Skeletal muscle tissue (tissue), 4 donors: Measurements from ENCODE around the gene DENND6B. TPM values are rescaled to one million over a fixed set of nuclear protein-coding genes. Genes with fewer than 3 reads are reported as not detected.

Experiments used
- H3K27ac ChIP-seq: one replicate; pipeline ENCODE4 v1.7.0; 2013; ENCODE audit warnings: mild to moderate bottlenecking, low read depth, low read length, inconsistent platforms
- H3K27me3 ChIP-seq, 3 donors: one replicate each; pipeline ENCODE4 v1.7.0; 2013; ENCODE audit warnings: low read length in 3 of 3; ENCODE audit not compliant: control insufficient read depth in 3 of 3, insufficient read depth in 3 of 3
- H3K36me3 ChIP-seq, 3 donors: one replicate each; pipeline ENCODE4 v1.7.0; 2013; ENCODE audit warnings: low read length in 3 of 3; ENCODE audit not compliant: control insufficient read depth in 3 of 3, insufficient read depth in 3 of 3
- H3K4me1 ChIP-seq, 3 donors: one replicate each; pipeline ENCODE4 v1.7.0; 2013; ENCODE audit warnings: low read length in 3 of 3, mild to moderate bottlenecking in 3 of 3; ENCODE audit not compliant: control insufficient read depth in 3 of 3, insufficient read depth in 3 of 3
- H3K4me3 ChIP-seq, 3 donors: one replicate each; pipeline ENCODE4 v1.7.0; 2013; ENCODE audit warnings: low read length in 3 of 3
- H3K9ac ChIP-seq, 3 donors: one replicate each; pipeline ENCODE4 v1.7.0; 2013; ENCODE audit warnings: low read length in 3 of 3, mild to moderate bottlenecking in 3 of 3, moderate library complexity in 2 of 3, low read depth in 1 of 3
- H3K9me3 ChIP-seq, 3 donors: one replicate each; pipeline ENCODE4 v1.7.0; 2013; ENCODE audit warnings: low read length in 3 of 3; ENCODE audit not compliant: control insufficient read depth in 3 of 3
- total RNA-seq: library from RNA; depleted of rRNA; stranded (reverse); fragments of >200 nt; gene quantifications from one replicate; pipeline ENCODE4 v1.2.3, GENCODE V29; 2014
- donor health status: Osteomylitis.

DENND6B gene
- total RNA-seq, 1 donor from 2014 or later, result 1.0 TPM

DNA sequence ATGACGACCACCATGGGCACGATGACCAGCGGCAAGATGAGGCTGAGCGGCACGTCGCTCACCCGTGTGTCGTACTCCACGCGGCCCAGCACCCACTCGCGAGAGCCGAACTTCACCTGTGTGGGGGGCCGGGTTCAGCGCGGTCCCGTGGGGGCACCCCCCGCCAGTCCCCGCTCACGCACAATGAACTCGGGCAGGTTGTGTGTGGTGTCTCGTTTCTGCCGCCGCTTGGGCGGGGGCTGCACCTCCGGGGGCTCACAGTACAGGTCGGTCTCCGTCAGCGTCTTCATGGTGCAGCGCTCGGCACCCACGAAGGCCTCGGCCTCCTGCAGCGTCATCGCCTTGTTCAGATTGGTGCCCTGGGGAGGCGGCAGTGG lies 45.4 kb downstream of the DENND6B start:
- no peak overlapping the region for H3K27ac ChIP-seq
- H3K9ac ChIP-seq, result no peak overlapping the region
- no peaks in the 10 kb centered on the region for H3K4me1 ChIP-seq
- peaks cover 21 to 38% (median 35%) of the 10 kb centered on the region in 3 donors for H3K36me3 ChIP-seq
- no peaks in the 10 kb centered on the region for H3K27me3 ChIP-seq
- H3K4me3 ChIP-seq, result no peak overlapping the region
- no peaks in the 10 kb centered on the region for H3K9me3 ChIP-seq

DNA sequence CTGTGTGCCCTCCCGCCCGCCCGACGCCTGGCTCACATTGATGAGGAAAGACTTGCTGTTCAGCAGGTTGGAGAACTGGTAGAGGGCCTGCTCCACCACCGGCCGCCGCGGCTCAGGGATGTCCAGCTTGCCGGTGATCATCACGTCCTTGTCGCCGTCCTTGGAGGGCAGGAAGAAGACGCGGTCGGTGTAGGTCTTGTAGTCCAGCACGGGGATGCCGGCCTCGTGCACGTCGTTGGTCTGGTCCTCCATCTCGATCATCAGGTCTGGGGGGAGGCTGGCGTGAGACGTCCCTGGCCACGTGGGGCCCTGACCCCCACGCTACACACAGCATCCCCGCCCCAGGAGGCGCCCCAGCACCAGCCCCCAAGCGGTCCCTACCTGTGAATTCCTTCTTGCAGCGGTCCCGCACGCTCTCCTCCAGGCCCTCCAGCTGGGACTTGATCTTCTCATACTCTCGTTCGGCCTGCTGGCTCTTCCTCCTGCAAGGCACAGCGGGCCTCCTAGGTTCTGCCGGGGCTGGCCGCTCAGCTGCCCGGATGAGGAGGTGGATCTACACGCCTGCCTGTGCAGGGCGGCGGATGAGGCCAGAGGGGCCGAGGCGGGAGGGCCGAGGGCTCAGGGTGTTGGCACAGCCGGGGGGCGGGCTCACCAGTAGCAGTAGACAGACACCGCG lies 46.0 kb downstream of the DENND6B start:
- Histone ChIP-seq H3K4me1 (no peaks in the 10 kb centered on the region), H3K27me3 (no peaks in the 10 kb centered on the region), H3K27ac (no peak overlapping the region), H3K9me3 (no peaks in the 10 kb centered on the region), H3K4me3 (no peak overlapping the region), H3K9ac (no peak overlapping the region), H3K36me3 (peaks cover 18 to 34% (median 30%) of the 10 kb centered on the region in 3 donors)

DNA sequence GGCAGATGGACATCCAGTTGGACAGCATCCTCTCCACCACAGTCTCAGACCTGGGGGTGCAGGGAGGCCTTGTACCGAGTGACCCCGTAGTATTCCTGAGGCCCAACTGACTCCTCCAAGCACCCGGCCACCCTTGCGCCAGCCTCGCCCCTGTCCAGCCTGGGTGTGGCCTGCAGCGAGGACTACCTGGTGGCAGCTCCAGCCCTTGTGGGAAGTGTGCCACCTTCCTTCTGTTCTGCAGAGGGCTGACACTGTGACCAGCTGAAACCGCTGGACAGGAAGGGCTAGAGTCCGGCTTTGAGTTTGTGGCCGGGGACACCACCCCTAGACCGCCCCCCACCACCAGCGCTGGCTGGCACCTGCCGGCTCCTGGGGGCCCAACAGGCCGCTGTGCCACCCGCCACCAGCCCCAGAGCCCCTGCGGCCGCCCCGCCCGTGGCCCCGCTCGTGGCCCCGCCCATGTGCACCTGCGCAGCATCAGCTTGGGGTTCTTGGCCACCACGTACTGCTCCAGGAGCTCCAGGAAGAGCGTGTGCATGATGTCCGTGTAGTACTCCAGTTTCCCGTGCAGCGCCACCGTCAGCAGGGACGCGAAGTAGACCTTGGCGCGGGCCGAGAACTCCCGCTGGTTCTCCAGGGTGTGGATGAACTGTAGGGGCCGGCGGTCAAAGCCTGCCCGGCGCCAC lies 46.6 kb downstream of the DENND6B start:
- Histone ChIP-seq H3K4me1 (no peaks in the 10 kb centered on the region), H3K27ac (no peak overlapping the region), H3K9ac (no peak overlapping the region), H3K4me3 (no peak overlapping the region), H3K27me3 (no peaks in the 10 kb centered on the region), H3K9me3 (no peaks in the 10 kb centered on the region), H3K36me3 (peaks cover 18 to 32% (median 28%) of the 10 kb centered on the region in 3 donors)

DNA sequence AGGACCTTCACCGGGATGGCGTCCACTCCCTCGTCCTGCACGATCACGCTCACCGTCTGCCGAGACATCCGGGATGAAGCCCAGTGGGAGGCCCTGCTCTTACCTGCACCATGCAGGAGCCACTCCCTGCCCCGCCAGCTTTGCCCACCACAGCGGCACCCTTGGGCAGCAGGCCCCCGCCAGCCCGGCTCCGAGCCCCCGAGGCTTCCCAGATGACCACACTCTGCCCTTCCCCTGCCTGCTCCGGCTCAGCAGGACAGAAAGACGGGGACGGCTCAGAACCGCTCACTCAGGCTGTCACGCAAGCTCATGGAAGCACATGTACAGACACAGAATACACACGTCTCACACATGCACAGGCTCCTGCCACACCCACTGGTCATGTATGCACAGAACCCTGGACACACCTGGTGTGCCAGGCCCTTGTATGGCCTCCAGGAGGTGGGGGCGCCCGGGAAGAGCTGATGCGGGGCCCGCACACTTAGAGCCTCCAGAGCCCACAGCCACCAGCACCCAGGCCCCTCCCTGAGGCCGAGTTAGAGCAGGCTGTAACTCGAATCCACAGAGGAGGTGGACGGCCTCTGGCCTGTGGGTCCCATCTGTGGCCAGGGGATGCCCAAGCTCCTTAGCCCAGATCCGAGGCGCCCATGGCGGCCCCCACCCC lies 47.7 kb downstream of the DENND6B start:
- Histone ChIP-seq H3K4me1 (peaks cover 2% of the 10 kb centered on the region in 3 donors), H3K9me3 (no peaks in the 10 kb centered on the region), H3K4me3 (no peak overlapping the region), H3K9ac (no peak overlapping the region), H3K27me3 (no peaks in the 10 kb centered on the region), H3K36me3 (peaks cover 15 to 30% (median 28%) of the 10 kb centered on the region in 3 donors), H3K27ac (no peak overlapping the region)

DNA sequence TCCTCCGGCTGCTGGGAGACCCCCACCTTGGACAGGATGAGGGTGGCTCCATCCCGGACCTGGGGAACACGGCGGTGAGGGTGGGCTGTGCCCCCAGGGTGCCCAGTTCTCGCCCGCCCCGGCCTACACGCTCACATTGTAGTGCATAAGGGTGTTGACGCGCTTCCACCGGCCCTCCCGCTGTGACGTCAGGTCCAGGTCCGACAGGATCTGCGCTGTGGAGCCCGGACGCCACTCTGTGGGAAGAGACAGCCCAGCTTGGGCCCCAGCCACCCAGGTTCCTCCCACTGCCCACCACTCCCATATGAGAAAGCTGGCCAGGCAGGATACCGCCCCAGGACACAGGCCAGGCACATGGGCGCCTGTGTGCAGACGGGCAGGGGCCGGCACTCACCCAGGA lies 48.4 kb downstream of the DENND6B start:
- H3K4me1 ChIP-seq, result peaks cover 2 to 6% (median 3%) of the 10 kb centered on the region in 3 donors
- H3K9me3 ChIP-seq, result no peaks in the 10 kb centered on the region
- no peak overlapping the region for H3K27ac ChIP-seq
- H3K36me3 ChIP-seq, result peaks cover 15 to 30% (median 26%) of the 10 kb centered on the region in 3 donors
- no peak overlapping the region for H3K4me3 ChIP-seq
- no peaks in the 10 kb centered on the region for H3K27me3 ChIP-seq
- H3K9ac ChIP-seq, result no peak overlapping the region

DNA sequence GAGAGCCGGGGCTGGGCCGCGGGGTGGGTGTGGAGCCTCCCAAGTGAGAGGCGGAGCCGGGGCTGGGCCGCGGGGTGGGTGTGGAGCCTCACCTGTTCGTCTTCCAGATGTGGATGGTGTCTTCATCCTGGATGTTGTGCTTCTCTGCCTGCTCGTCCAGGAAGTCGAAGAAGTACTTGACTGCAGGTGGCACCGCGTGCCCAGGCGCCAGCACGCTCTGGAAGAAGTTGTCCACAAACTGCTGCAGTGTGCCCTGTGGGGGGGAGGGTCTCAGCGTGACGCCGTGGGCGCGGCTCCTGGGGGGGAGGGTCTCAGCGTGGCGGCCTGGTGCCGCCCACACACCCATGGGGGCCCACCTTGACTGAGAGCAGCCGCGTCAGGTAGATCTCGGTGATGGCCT lies 49.1 kb downstream of the DENND6B start:
- Histone ChIP-seq H3K9ac (no peak overlapping the region), H3K4me3 (no peak overlapping the region), H3K27ac (no peak overlapping the region), H3K4me1 (peaks cover 2 to 6% (median 3%) of the 10 kb centered on the region in 3 donors), H3K9me3 (no peaks in the 10 kb centered on the region), H3K27me3 (peaks cover 0 to 2% (median 2%) of the 10 kb centered on the region in 3 donors), H3K36me3 (peaks cover 11 to 30% (median 26%) of the 10 kb centered on the region in 3 donors)

DNA sequence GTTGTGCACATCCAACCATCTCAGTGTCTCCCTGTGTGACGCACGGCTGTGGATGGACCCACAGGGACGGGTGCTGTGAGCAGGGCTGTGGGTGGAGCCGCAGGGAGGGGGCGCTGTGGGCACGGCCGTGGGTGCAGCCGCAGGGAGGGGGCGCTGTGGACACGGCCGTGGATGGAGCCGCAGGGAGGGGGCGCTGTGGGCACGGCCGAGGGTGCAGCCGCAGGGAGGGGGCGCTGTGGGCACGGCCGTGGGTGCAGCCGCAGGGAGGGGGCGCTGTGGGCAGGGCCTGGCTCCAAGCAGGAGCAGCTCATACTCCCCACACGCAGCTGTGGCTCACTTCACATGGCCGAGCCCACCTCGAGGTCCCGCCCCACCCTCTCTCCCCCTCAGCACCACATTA lies 50.7 kb downstream of the DENND6B start:
- no peak overlapping the region for H3K9ac ChIP-seq
- no peak overlapping the region for H3K4me3 ChIP-seq
- peaks cover 4 to 13% (median 7%) of the 10 kb centered on the region in 3 donors for H3K4me1 ChIP-seq
- no peak overlapping the region for H3K27ac ChIP-seq
- H3K9me3 ChIP-seq, result no peaks in the 10 kb centered on the region
- peaks cover 9 to 22% (median 19%) of the 10 kb centered on the region in 3 donors for H3K36me3 ChIP-seq
- peaks cover 0 to 9% (median 7%) of the 10 kb centered on the region in 3 donors for H3K27me3 ChIP-seq

DNA sequence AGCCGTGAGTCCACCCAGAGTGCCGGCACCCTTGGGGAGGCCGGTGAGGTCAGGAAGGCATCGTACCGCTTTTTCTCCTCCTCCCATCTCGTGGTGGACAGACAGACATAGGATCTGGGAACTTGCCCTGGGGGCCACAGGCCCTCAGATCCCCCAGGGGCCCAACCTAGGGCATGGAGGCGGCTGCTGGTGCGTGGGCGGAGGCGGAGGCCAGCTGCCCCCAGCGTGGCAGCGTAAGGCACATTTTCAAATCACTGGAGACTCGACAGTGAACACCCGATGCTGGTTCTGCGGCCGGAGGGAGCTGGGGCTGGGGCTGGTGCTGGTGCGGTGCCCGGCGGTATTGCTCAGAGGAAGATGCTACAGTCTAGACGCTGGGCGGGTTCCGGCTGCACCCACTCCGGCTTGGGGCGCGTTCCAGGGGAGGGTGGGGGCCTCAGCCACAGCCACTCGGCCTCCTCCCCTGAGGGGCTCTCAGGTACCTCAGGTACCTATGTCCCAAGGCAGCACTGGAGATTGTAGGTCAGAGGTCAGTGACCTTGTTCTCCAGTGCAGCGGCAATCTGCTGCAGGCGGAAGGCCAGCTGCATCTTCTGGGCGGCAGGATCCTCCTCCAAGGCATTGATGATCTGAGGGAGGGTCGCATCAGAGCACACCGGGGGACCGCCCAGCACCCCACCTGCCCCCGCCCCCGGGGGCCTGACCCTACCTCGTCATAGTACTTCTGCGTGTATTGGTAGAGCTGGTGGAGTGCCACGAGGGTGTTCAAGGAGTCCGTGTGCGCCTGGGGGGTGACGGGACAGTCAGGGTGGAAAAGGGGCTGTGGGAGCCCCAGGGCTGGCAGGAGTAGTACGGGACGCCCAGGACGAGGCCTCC lies 51.4 kb downstream of the DENND6B start:
- no peak overlapping the region for H3K27ac ChIP-seq
- peaks cover 11 to 21% (median 14%) of the 10 kb centered on the region in 3 donors for H3K4me1 ChIP-seq
- peaks cover 0 to 12% (median 7%) of the 10 kb centered on the region in 3 donors for H3K27me3 ChIP-seq
- H3K36me3 ChIP-seq, result peaks cover 5 to 16% (median 16%) of the 10 kb centered on the region in 3 donors
- no peak overlapping the region for H3K4me3 ChIP-seq
- H3K9me3 ChIP-seq, result no peaks in the 10 kb centered on the region
- H3K9ac ChIP-seq, result no peak overlapping the region

DNA sequence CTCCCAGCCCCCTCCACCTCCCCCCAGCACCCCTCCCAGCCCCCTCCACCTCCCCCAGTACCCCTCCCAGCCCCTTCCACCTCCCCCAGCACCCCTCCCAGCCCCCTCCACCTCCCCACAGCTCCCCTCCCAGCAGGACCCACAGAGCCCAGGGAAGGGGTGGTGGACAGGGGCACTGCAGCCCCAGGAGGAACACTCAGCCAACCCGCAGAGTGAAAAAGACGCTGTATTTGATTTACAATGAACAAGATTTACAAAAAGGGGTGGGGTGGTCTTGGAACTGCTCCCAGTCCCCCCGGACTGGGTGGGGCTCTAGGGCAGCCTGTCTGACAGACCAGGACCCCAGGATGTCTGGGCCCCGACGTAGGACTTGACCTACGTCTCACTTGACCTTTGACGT lies 52.0 kb downstream of the DENND6B start:
- peaks cover 11 to 22% (median 15%) of the 10 kb centered on the region in 3 donors for H3K4me1 ChIP-seq
- H3K36me3 ChIP-seq, result peaks cover 2 to 14% (median 12%) of the 10 kb centered on the region in 3 donors
- H3K9ac ChIP-seq, result no peak overlapping the region
- no peaks in the 10 kb centered on the region for H3K9me3 ChIP-seq
- H3K4me3 ChIP-seq, result no peak overlapping the region
- peaks cover 0 to 12% (median 7%) of the 10 kb centered on the region in 3 donors for H3K27me3 ChIP-seq
- H3K27ac ChIP-seq, result no peak overlapping the region
